Adrenal gland (tissue), 12 donors: Measurements from ENCODE around the gene SRD5A3. TPM values are rescaled to one million over a fixed set of nuclear protein-coding genes. Genes with fewer than 3 reads are reported as not detected.
A peak's percentile ranks its signal among the peaks of the same experiment; 100 is the strongest.

Experiments used
- DNase-seq, 7 donors: peaks; one replicate each; pipeline ENCODE4 v3.0.0-alpha.2; 2019 to 2020
- H3K27ac ChIP-seq, 5 donors: fragments of 200-600 bp; sonication (generic) in 4 of 5; 1 replicate in 3 of 5; 2 replicates in 2 of 5; pipeline versions ENCODE4 v1.5.1 to v1.8.0; 2016 to 2020; ENCODE audit warnings: mild to moderate bottlenecking in 1 of 5
- H3K27me3 ChIP-seq: fragments of 200-600 bp; 2 replicates; pipeline ENCODE4 v1.8.0; 2021
- H3K36me3 ChIP-seq, 2 donors: fragments of 200-600 bp; replicated peaks in 1 of 2; 1 replicate in 1 of 2; 2 replicates in 1 of 2; pipeline versions ENCODE4 v1.5.1 to v1.8.0; 2018 to 2022
- H3K4me1 ChIP-seq, 2 donors: fragments of 200-600 bp; replicated peaks in 1 of 2; 1 replicate in 1 of 2; 2 replicates in 1 of 2; pipeline versions ENCODE4 v1.5.1 to v1.8.0; 2018 to 2021
- H3K4me3 ChIP-seq, 4 donors: fragments of 200-600 bp; sonication (generic) in 3 of 4; one replicate each; pipeline ENCODE4 v1.5.1; 2016 to 2018
- H3K9me3 ChIP-seq, 3 donors: fragments of 200-600 bp; sonication (generic) in 1 of 3; replicated peaks in 1 of 3; 1 replicate in 2 of 3; 2 replicates in 1 of 3; pipeline versions ENCODE4 v1.5.1 to v1.8.0; 2016 to 2021
- CTCF ChIP-seq, 6 experiments: fragments of 450-650 bp in 4 of 6; fragments of 200-600 bp in 2 of 6; sonication (generic) in 1 of 6; IDR thresholded peaks; 1 replicate in 5 of 6; 2 replicates in 1 of 6; pipeline versions ENCODE4 v1.5.1 to v1.8.0; 2016 to 2021; ENCODE audit warnings: antibody characterized with exemption in 6 of 6, mild to moderate bottlenecking in 2 of 6, moderate library complexity in 1 of 6
- POLR2A ChIP-seq, 2 donors: fragments of 450-650 bp; IDR thresholded peaks; one replicate each; pipeline ENCODE4 v1.6.1; 2017; ENCODE audit warnings: antibody characterized with exemption in 2 of 2, mild to moderate bottlenecking in 2 of 2, moderate library complexity in 1 of 2
- WGBS, 4 donors: extraction: QIAGEN DNeasy Blood & Tissue Kit in 2 of 4; methylation state at CpG; one replicate each; pipeline versions ENCODE4 v1.1.5 to v1.1.7; 2013 to 2017; 5-methylcytosine and 5-hydroxymethylcytosine counted together
- intact Hi-C, 2 donors: fragments of 100-400 bp; cut with DNase I; formaldehyde crosslinking; loops; one replicate each; pipeline versions ENCODE4 v1.14.1 to v1.15.0; 2022 to 2023
- polyA plus RNA-seq, 3 donors: library from polyadenylated mRNA; stranded (reverse); fragments of 200-250 nt in 2 of 3; fragments of 350-450 nt in 1 of 3; fragmentation: Illumina TruSeq in 1 of 3; extraction: RNeasy Lipid Tissue Mini Kit (QIAGEN cat#74804) in 1 of 3; gene quantifications; one replicate each; pipeline ENCODE4 v1.2.3, GENCODE V29; 2013 to 2014
- total RNA-seq, 9 donors: library from RNA; depleted of rRNA in 4 of 9; stranded (reverse); fragments of >200 nt in 4 of 9; fragments of 120-200 nt in 1 of 9; fragmentation: NEBNext Ultra II Directional in 1 of 9; extraction: Animal tissue kit (Norgen Biotek cat#: 25700) in 1 of 9; gene quantifications; one replicate each; pipeline versions ENCODE4 v1.1.0 to v1.2.4, GENCODE V29; 2013 to 2023
- donor health status: healthy with polysubstance abuse.
- donor health status: Bipolar disorder and iron deficiency.
- donor health status: DM: yes; HTN: yes; CAD: no.
- donor health status: DM: no; HTN: no; CAD: no.
- donor health status: DM: no; HTN: no; CAD: no.
- donor health status: DM: yes; HTN: yes; CAD: no.

Gene SRD5A3
- total and polyA plus RNA-seq, 12 donors: 6.8 to 28.4 (median 15.7) TPM

GRCh38 chr4:55396308-55397125 lies 50.5 kb downstream of the SRD5A3 start:
- peak; percentile 38 to 70 (median 61) for DNase-seq
- TF ChIP-seq CTCF (IDR thresholded peaks at IDR 0.05) (no peak), POLR2A (IDR thresholded peaks at IDR 0.05) (peak in 1 of 2 donors; percentile 26)
- intact Hi-C loops: loop anchor here in 1 of 2 donors (5.0 kb wide), 1 partner anchor 49 kb away; the partner anchor contains the start of gene SRD5A3
- H3K27me3 ChIP-seq: no peaks in the 10 kb centered on the region
- H3K36me3 ChIP-seq: peaks cover 0 to 3% of the 10 kb centered on the region in 2 donors
- WGBS, 4 donors: 0 to 1% (median 1%) methylated on average over 12 to 41 of the region's 41 CpGs
- H3K9me3 ChIP-seq: no peaks in the 10 kb centered on the region
- H3K27ac ChIP-seq: peak overlapping the region; percentile 96 to 99 (median 99)
- H3K4me3 ChIP-seq: peak overlapping the region; percentile 54 to 99 (median 78)
- H3K4me1 ChIP-seq: peaks cover 25 to 35% of the 10 kb centered on the region in 2 donors

DNA sequence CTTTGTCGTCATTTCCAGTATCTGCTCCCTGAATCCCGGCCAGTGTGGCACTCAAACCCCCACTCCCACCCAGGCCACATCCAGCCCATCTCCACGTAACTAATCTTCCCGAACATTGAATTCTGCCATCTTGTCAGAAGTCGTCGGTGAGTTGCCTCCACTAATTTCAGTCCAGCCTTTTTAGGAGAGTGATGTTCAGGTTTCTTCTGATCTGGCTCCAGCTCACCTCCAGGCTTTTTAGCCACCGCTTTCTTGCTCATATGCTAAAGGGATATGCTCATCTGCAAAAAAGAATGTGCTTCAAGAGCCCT lies 51.0 kb downstream of the SRD5A3 start:
- TF ChIP-seq CTCF (IDR thresholded peaks at IDR 0.05) (no peak), POLR2A (IDR thresholded peaks at IDR 0.05) (no peak)
- Histone ChIP-seq H3K27ac (peak overlapping the region; percentile 96 to 99 (median 99)), H3K9me3 (no peaks in the 10 kb centered on the region), H3K4me1 (peaks cover 25 to 37% of the 10 kb centered on the region in 2 donors), H3K36me3 (peaks cover 0 to 5% of the 10 kb centered on the region in 2 donors), H3K4me3 (peak overlapping the region; percentile 54 to 99 (median 78)), H3K27me3 (no peaks in the 10 kb centered on the region)
- WGBS, 4 donors: 6 to 12% (median 9%) methylated on average over 7 of the region's 7 CpGs
- peak in 6 of 7 donors; percentile 34 to 77 (median 62) for DNase-seq
- intact Hi-C loops: loop anchor here in 1 of 2 donors (5.0 kb wide), 1 partner anchor 50 kb away; the partner anchor contains the start of gene SRD5A3

GRCh38 chr4:55397520-55398321 lies 51.7 kb downstream of the SRD5A3 start:
- 29 to 37% (median 35%) methylated on average over 15 of the region's 15 CpGs for WGBS, 4 donors
- peak overlapping the region in 2 of 4 donors; percentile 54 to 99 for H3K4me3 ChIP-seq
- intact Hi-C loops: loop anchor here in 1 of 2 donors (5.0 kb wide), 1 partner anchor 50 kb away; the partner anchor contains the start of gene SRD5A3
- peaks cover 0 to 5% of the 10 kb centered on the region in 2 donors for H3K36me3 ChIP-seq
- H3K27me3 ChIP-seq: no peaks in the 10 kb centered on the region
- H3K9me3 ChIP-seq: no peaks in the 10 kb centered on the region
- TF ChIP-seq POLR2A (IDR thresholded peaks at IDR 0.05) (peak in 1 of 2 donors; percentile 43), CTCF (IDR thresholded peaks at IDR 0.05) (no peak)
- peak overlapping the region; percentile 96 to 99 (median 99) for H3K27ac ChIP-seq
- peak in 1 of 7 donors; percentile 11 for DNase-seq
- peaks cover 25 to 37% of the 10 kb centered on the region in 2 donors for H3K4me1 ChIP-seq

DNA sequence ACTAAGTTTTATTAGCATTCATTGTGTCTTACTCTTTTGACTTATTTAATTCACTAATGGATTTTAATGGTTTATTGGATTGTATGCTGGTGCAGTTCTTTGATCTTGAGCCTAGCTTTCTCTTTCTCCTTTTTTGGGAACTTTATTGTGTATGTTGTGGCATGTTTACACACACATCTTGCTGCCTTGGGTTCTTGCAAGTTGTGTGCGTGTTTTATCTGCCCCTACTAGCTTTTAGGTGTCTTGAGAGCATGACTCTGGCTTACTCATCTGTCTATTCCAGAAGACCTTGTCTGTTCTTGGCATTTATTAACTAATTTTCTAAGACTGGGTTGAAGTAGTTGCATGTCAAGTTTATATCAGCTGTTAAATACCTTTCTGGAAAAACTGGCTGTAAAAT lies 52.4 kb downstream of the SRD5A3 start:
- Histone ChIP-seq H3K4me3 (peak overlapping the region in 1 of 4 donors; percentile 99), H3K36me3 (peaks cover 0 to 5% of the 10 kb centered on the region in 2 donors), H3K27me3 (no peaks in the 10 kb centered on the region), H3K9me3 (no peaks in the 10 kb centered on the region), H3K4me1 (peaks cover 25 to 38% of the 10 kb centered on the region in 2 donors), H3K27ac (peak overlapping the region; percentile 96 to 99 (median 99))
- no peak for DNase-seq
- intact Hi-C loops: loop anchor here in 1 of 2 donors (5.0 kb wide), 1 partner anchor 51 kb away; the partner anchor contains the start of gene SRD5A3
- TF ChIP-seq CTCF (IDR thresholded peaks at IDR 0.05) (no peak), POLR2A (IDR thresholded peaks at IDR 0.05) (no peak)
- 16 to 28% (median 19%) methylated on average over 1 of the region's 1 CpG for WGBS, 4 donors
